ENCODE data around the gene RNF14.

DNA sequence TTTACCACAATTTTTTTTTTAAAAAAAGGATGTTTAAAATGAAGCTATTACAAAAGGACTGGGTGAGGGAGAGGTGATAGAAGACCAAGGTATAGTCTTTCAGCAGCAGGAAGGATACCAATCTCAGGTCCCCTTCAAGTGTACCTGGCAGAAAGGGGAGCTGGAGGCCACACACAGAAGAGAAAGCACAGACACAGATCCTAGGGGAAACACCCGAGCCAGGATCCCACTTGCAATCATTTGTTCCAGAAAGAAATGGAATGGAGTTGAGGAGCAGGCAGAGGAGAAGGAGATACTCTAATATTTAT, 38.3 kb downstream of the RNF14 start:
- TF ChIP-seq, protein P1, sequence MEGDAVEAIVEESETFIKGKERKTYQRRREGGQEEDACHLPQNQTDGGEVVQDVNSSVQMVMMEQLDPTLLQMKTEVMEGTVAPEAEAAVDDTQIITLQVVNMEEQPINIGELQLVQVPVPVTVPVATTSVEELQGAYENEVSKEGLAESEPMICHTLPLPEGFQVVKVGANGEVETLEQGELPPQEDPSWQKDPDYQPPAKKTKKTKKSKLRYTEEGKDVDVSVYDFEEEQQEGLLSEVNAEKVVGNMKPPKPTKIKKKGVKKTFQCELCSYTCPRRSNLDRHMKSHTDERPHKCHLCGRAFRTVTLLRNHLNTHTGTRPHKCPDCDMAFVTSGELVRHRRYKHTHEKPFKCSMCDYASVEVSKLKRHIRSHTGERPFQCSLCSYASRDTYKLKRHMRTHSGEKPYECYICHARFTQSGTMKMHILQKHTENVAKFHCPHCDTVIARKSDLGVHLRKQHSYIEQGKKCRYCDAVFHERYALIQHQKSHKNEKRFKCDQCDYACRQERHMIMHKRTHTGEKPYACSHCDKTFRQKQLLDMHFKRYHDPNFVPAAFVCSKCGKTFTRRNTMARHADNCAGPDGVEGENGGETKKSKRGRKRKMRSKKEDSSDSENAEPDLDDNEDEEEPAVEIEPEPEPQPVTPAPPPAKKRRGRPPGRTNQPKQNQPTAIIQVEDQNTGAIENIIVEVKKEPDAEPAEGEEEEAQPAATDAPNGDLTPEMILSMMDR (conservative IDR thresholded peaks at IDR 0.05 in 1 of 2, IDR thresholded peaks at IDR 0.05 in 1 of 2; ENCODE audit: extremely low read depth in 1 of 2, insufficient read depth in 1 of 2, low read depth in 1 of 2, low read length in 2 of 2): no peak
- TF ChIP-seq EZH2 (IDR thresholded peaks at IDR 0.05; ENCODE audit: borderline replicate concordance, low read length): no peak
